ENCODE results near the gene BTF3. TPM values are rescaled to one million over a fixed set of nuclear protein-coding genes. Genes with fewer than 3 reads are reported as not detected.

The BTF3 gene
- total and polyA plus RNA-seq, 2 donors (not counting 3 experiments of a cell fraction or from before 2014, with no cell fraction given): 325 to 637 TPM

GRCh38 chr5:73519531-73520283, 21.5 kb downstream of the BTF3 start:
- dilution Hi-C loops (cut with MboI; ENCODE audit: extremely low pct_ligation_motif_present, low sequenced_read_pairs): no loop called here
- CTCF ChIA-PET: interaction anchor here (0.6 to 10.5 kb wide), 18 partner anchors 9 to 702 kb away, joined by 3 to 109 read pairs (median 4); no protein-coding TSS in a partner anchor
- Histone ChIP-seq H3K9me1 (replicated peaks; ENCODE audit: control insufficient read depth, extremely low read depth, insufficient read depth, low read length) (no peaks in the 10 kb centered on the region), H3K4me1 (ENCODE audit: control insufficient read depth, extremely low read depth, insufficient read depth, low read length) (no peaks in the 10 kb centered on the region), H3K4me2 (ENCODE audit: insufficient read depth, low read length) (peak overlapping the region; percentile 25), H3K27me3 (ENCODE audit: control insufficient read depth in 2 of 2, insufficient read depth in 2 of 2, low read length in 2 of 2) (no peaks in the 10 kb centered on the region), H3K27ac (ENCODE audit: insufficient read depth, low read depth, low read length) (no peak overlapping the region), H3K4me3 (replicated peaks in 1 of 3; ENCODE audit: insufficient read depth in 1 of 3, low read depth in 1 of 3, low read length in 3 of 3) (no peak overlapping the region), H3K9ac (replicated peaks; ENCODE audit: extremely low read depth, insufficient read depth, low read length) (no peak overlapping the region), H3K79me2 (ENCODE audit: control insufficient read depth, insufficient read depth, low read length) (no peaks in the 10 kb centered on the region), H3K9me3 (replicated peaks; ENCODE audit: control insufficient read depth, insufficient read depth, low read length) (no peaks in the 10 kb centered on the region), H3K36me3 (ENCODE audit: control insufficient read depth in 2 of 2, extremely low read depth in 1 of 2, insufficient read depth in 2 of 2, low read length in 2 of 2) (no peaks in the 10 kb centered on the region), H4K20me1 (replicated peaks; ENCODE audit: control insufficient read depth, extremely low read depth, insufficient read depth, low read length) (no peaks in the 10 kb centered on the region), H2AFZ (ENCODE audit: low read depth, low read length) (peak overlapping the region; percentile 52)
- intact Hi-C loops (cut with micrococcal nuclease): loop anchor here (1.0 to 5.0 kb wide), 3 partner anchors 17 to 273 kb away; partner anchors contain the start of genes ANKRA2 and UTP15
- DNase-seq (ENCODE audit: low read depth, low spot score) (peak; percentile 86), FAIRE-seq (peak; percentile 93)
- TF ChIP-seq FOS (IDR thresholded peaks at IDR 0.05; ENCODE audit: borderline replicate concordance, insufficient read depth, low read length): no peak
- peak; percentile 78 to 82 for TF ChIP-seq CTCF (IDR thresholded peaks at IDR 0.05; ENCODE audit: extremely low read depth in 1 of 2, insufficient read depth in 1 of 2, low read depth in 1 of 2, low read length in 2 of 2)
- POLR2A ChIA-PET: no interaction called here
- BruUV-seq (replicated peaks): no TSS peak

- no peak for DNase-seq (ENCODE audit: low read depth, low spot score)
- no peaks in the 10 kb centered on the region for H3K9me3 ChIP-seq (replicated peaks; ENCODE audit: control insufficient read depth, insufficient read depth, low read length)
- no peak overlapping the region for H3K4me3 ChIP-seq (replicated peaks in 1 of 3; ENCODE audit: insufficient read depth in 1 of 3, low read depth in 1 of 3, low read length in 3 of 3)
- intact Hi-C loops (cut with micrococcal nuclease): no loop called here
- H4K20me1 ChIP-seq (replicated peaks; ENCODE audit: control insufficient read depth, extremely low read depth, insufficient read depth, low read length): no peaks in the 10 kb centered on the region
- no TSS peak for BruUV-seq (replicated peaks)
- peaks cover 2 to 3% of the 10 kb centered on the region in 2 experiments for H3K27me3 ChIP-seq (ENCODE audit: control insufficient read depth in 2 of 2, insufficient read depth in 2 of 2, low read length in 2 of 2)
- dilution Hi-C loops (cut with MboI; ENCODE audit: extremely low pct_ligation_motif_present, low sequenced_read_pairs): no loop called here
- POLR2A ChIA-PET: no interaction called here
- H3K36me3 ChIP-seq (ENCODE audit: control insufficient read depth in 2 of 2, extremely low read depth in 1 of 2, insufficient read depth in 2 of 2, low read length in 2 of 2): no peaks in the 10 kb centered on the region
- H3K27ac ChIP-seq (ENCODE audit: insufficient read depth, low read depth, low read length): no peak overlapping the region
- TF ChIP-seq GATA2 (IDR thresholded peaks at IDR 0.05; ENCODE audit: insufficient read depth, insufficient read length, low read depth, low read length) (no peak), POLR2A (IDR thresholded peaks at IDR 0.05; ENCODE audit: low read depth, low read length) (no peak), CTCF (IDR thresholded peaks at IDR 0.05; ENCODE audit: extremely low read depth in 1 of 2, insufficient read depth in 1 of 2, low read depth in 1 of 2, low read length in 2 of 2) (no peak), EZH2 (IDR thresholded peaks at IDR 0.05; ENCODE audit: borderline replicate concordance, low read depth, low read length, severe bottlenecking) (no peak), POLR2AphosphoS5 (IDR thresholded peaks at IDR 0.05; ENCODE audit: insufficient read depth, low read depth, low read length) (no peak), MAX (IDR thresholded peaks at IDR 0.05; ENCODE audit: insufficient read depth, insufficient read length) (no peak), FOS (IDR thresholded peaks at IDR 0.05; ENCODE audit: borderline replicate concordance, insufficient read depth, low read length) (no peak), MYC (IDR thresholded peaks at IDR 0.05; ENCODE audit: low read depth, low read length) (no peak), JUN (IDR thresholded peaks at IDR 0.05; ENCODE audit: borderline replicate concordance, insufficient read depth, insufficient read length, low read depth) (no peak)
- no peaks in the 10 kb centered on the region for H3K9me1 ChIP-seq (replicated peaks; ENCODE audit: control insufficient read depth, extremely low read depth, insufficient read depth, low read length)
- H3K79me2 ChIP-seq (ENCODE audit: control insufficient read depth, insufficient read depth, low read length): no peaks in the 10 kb centered on the region
- no peak overlapping the region for H3K4me2 ChIP-seq (ENCODE audit: insufficient read depth, low read length)
- H2AFZ ChIP-seq (ENCODE audit: low read depth, low read length): no peak overlapping the region
- H3K4me1 ChIP-seq (ENCODE audit: control insufficient read depth, extremely low read depth, insufficient read depth, low read length): no peaks in the 10 kb centered on the region
- FAIRE-seq: no peak
- CTCF ChIA-PET: interaction anchor here (10.5 kb wide), 1 partner anchor 14 kb away, joined by 109 read pairs; no protein-coding TSS in a partner anchor
- H3K9ac ChIP-seq (replicated peaks; ENCODE audit: extremely low read depth, insufficient read depth, low read length): no peak overlapping the region
These were observed 24.7 kb downstream of the BTF3 start for GRCh38 chr5:73522989-73523388.

Measured in endothelial cell of umbilical vein (primary cell).